HCT116 (cell line): Measurements from ENCODE around the gene PPP2R2D. TPM values are rescaled to one million over a fixed set of nuclear protein-coding genes. Genes with fewer than 3 reads are reported as not detected.

Experiments used
- ATAC-seq: fragments of 200-7000 bp; cut with Tn5 transposase; 2 replicates; pipeline ENCODE4 v1.9.1; 2020; ENCODE audit warnings: mild to moderate bottlenecking, moderate library complexity
- BruUV-seq: library from RNA; stranded (reverse); fragments of 400-500 nt; replicated peaks from 2 replicates; lab custom pipeline; 2021; lab: Mats Ljungman, UMichigan
- CTCF ChIA-PET: fragments of 300-600 bp; sonication (Branson Sonifier 250); formaldehyde crosslinking; loops from one replicate; lab custom pipeline; 2021; ENCODE audit warnings: antibody characterized with exemption; lab: Charles Lee
- POLR2A ChIA-PET: fragments of 300-600, 350-600 bp; sonication (Branson Sonifier 250); formaldehyde crosslinking; loops from one replicate; lab custom pipeline; 2021; ENCODE audit warnings: antibody characterized with exemption; lab: Charles Lee
- RAD21 ChIA-PET, 2 experiments: fragments of 300-600 bp; sonication (Branson Sonifier 250); formaldehyde crosslinking; loops; one replicate each; lab custom pipeline; 2023; ENCODE audit warnings: low total read pairs in 2 of 2; ENCODE audit not compliant: uncharacterized antibody in 2 of 2, unreplicated experiment in 2 of 2, low non-redundant PET in 1 of 2; lab: Charles Lee
- DNase-seq: peaks from one replicate; pipeline ENCODE4 v3.0.0-alpha.2; 2010; ENCODE audit warnings: low read depth, low spot score
- H2AFZ ChIP-seq: fragments of 200-600 bp; shearing (Covaris generic), sonication (generic); 2 replicates; pipeline ENCODE4 v1.6.1; 2017; ENCODE audit warnings: low read depth, mixed run types, mixed read lengths, antibody characterized with exemption, low read length; ENCODE audit not compliant: poor library complexity, severe bottlenecking
- H3K27ac ChIP-seq: 2 replicates; pipeline ENCODE4 v1.5.1; 2012; ENCODE audit warnings: low read depth, low read length
- H3K27me3 ChIP-seq: fragments of 200-600 bp; sonication (generic); 2 replicates; pipeline ENCODE4 v1.6.1; 2016; ENCODE audit warnings: mixed run types, low read length, mixed read lengths; ENCODE audit not compliant: insufficient read depth
- H3K36me3 ChIP-seq, 2 experiments: fragments of 200-500 bp in 1 of 2; fragments of 200-600 bp in 1 of 2; sonication (Bioruptor generic) in 1 of 2; sonication (generic) in 1 of 2; 2 replicates each; pipeline versions ENCODE4 v1.5.1 to v1.6.1; 2014 to 2016; ENCODE audit warnings: low read length in 2 of 2, inconsistent platforms in 1 of 2, mixed read lengths in 1 of 2, mixed run types in 1 of 2; ENCODE audit not compliant: insufficient read depth in 2 of 2, control insufficient read depth in 1 of 2
- H3K4me1 ChIP-seq, 2 experiments: fragments of 200-600 bp in 1 of 2; sonication (generic) in 1 of 2; 2 replicates each; pipeline versions ENCODE4 v1.5.1 to v1.6.1; 2012 to 2017; ENCODE audit warnings: low read length in 2 of 2, inconsistent platforms in 1 of 2, mild to moderate bottlenecking in 1 of 2, mixed read lengths in 1 of 2, mixed run types in 1 of 2, moderate library complexity in 1 of 2; ENCODE audit not compliant: insufficient read depth in 2 of 2, control insufficient read depth in 1 of 2
- H3K4me2 ChIP-seq: fragments of 200-600 bp; sonication (generic); 2 replicates; pipeline ENCODE4 v1.6.1; 2017; ENCODE audit warnings: mixed run types, low read length, mixed read lengths
- H3K4me3 ChIP-seq, 2 experiments: fragments of 200-600 bp in 1 of 2; sonication (generic) in 1 of 2; replicated peaks in 1 of 2; 2 replicates each; pipeline ENCODE4 v1.5.1; 2011 to 2016; ENCODE audit warnings: low read length in 2 of 2, control low read depth in 1 of 2, low read depth in 1 of 2, mild to moderate bottlenecking in 1 of 2, mixed read lengths in 1 of 2, mixed run types in 1 of 2
- H3K79me2 ChIP-seq: fragments of 200-600 bp; sonication (generic); 2 replicates; pipeline ENCODE4 v1.6.1; 2017; ENCODE audit warnings: mild to moderate bottlenecking, mixed run types, low read length, moderate library complexity, mixed read lengths; ENCODE audit not compliant: insufficient read depth
- H3K9ac ChIP-seq: fragments of 200-600 bp; sonication (generic); 2 replicates; pipeline ENCODE4 v1.6.1; 2016; ENCODE audit warnings: low read length, mixed read lengths
- H3K9me2 ChIP-seq: fragments of 200-600 bp; sonication (generic), shearing (Covaris generic); 2 replicates; pipeline ENCODE4 v1.6.1; 2017; ENCODE audit warnings: mixed run types, mild to moderate bottlenecking, moderate library complexity; ENCODE audit not compliant: insufficient read depth
- H3K9me3 ChIP-seq, 2 experiments: fragments of 200-500 bp in 1 of 2; fragments of 200-600 bp in 1 of 2; sonication (Bioruptor generic) in 1 of 2; sonication (generic) in 1 of 2; 2 replicates each; pipeline ENCODE4 v1.6.1; 2014 to 2017; ENCODE audit warnings: low read length in 2 of 2, mixed read lengths in 2 of 2, inconsistent platforms in 1 of 2, low read depth in 1 of 2, mild to moderate bottlenecking in 1 of 2, mixed run types in 1 of 2, moderate library complexity in 1 of 2; ENCODE audit not compliant: control insufficient read depth in 1 of 2, insufficient read depth in 1 of 2
- H4K20me1 ChIP-seq: fragments of 200-600 bp; sonication (generic), shearing (Covaris generic); 2 replicates; pipeline ENCODE4 v1.6.1; 2017; ENCODE audit warnings: mixed run types, mild to moderate bottlenecking, moderate library complexity; ENCODE audit not compliant: insufficient read depth
- CBX3 ChIP-seq: IDR thresholded peaks from 2 replicates; pipeline ENCODE4 v1.6.1; 2012; ENCODE audit warnings: low read depth
- CEBPB ChIP-seq: IDR thresholded peaks from 2 replicates; pipeline ENCODE4 v1.6.1; 2012; ENCODE audit warnings: low read depth
- EGR1 ChIP-seq: IDR thresholded peaks from 2 replicates; pipeline ENCODE4 v1.6.1; 2012; ENCODE audit warnings: low read depth
- ELF1 ChIP-seq: IDR thresholded peaks from 2 replicates; pipeline ENCODE4 v1.6.1; 2012; ENCODE audit warnings: low read depth, borderline replicate concordance
- EZH2 ChIP-seq: fragments of 200-600 bp; sonication (generic); IDR thresholded peaks from 2 replicates; pipeline ENCODE4 v1.6.1; 2017; ENCODE audit warnings: antibody characterized with exemption, mixed run types
- EZH2phosphoT487 ChIP-seq: fragments of 200-600 bp; IDR thresholded peaks from 2 replicates; pipeline ENCODE4 v1.6.1; 2018; ENCODE audit warnings: antibody characterized with exemption, borderline replicate concordance
- FOSL1 ChIP-seq: IDR thresholded peaks from 2 replicates; pipeline ENCODE4 v1.6.1; 2012; ENCODE audit warnings: low read depth
- JUND ChIP-seq: IDR thresholded peaks from 2 replicates; pipeline ENCODE4 v1.6.1; 2012
- MAX ChIP-seq: IDR thresholded peaks from 2 replicates; pipeline ENCODE4 v1.6.1; 2012
- POLR2A ChIP-seq: IDR thresholded peaks from 2 replicates; pipeline ENCODE4 v1.7.0; 2011; ENCODE audit warnings: borderline replicate concordance; ENCODE audit not compliant: insufficient read depth, insufficient read length; ENCODE audit errors: extremely low read depth
- POLR2AphosphoS5 ChIP-seq: IDR thresholded peaks from 2 replicates; pipeline ENCODE4 v1.6.1; 2011; ENCODE audit warnings: mild to moderate bottlenecking, low read depth, low read length, moderate library complexity
- RAD21 ChIP-seq: IDR thresholded peaks from 2 replicates; pipeline ENCODE4 v1.6.1; 2012; ENCODE audit warnings: low read depth, mild to moderate bottlenecking
- REST ChIP-seq: IDR thresholded peaks from 2 replicates; pipeline ENCODE4 v1.6.1; 2012; ENCODE audit warnings: low read depth
- SIN3A ChIP-seq: IDR thresholded peaks from 2 replicates; pipeline ENCODE4 v1.6.1; 2012; ENCODE audit warnings: low read depth
- YY1 ChIP-seq: IDR thresholded peaks from 2 replicates; pipeline ENCODE4 v1.6.1; 2011; ENCODE audit warnings: low read length, low read depth, moderate library complexity, mild to moderate bottlenecking; ENCODE audit not compliant: insufficient replicate concordance; ENCODE audit errors: extremely low read depth
- ZFX ChIP-seq: fragments of 450-650 bp; IDR thresholded peaks from 2 replicates; pipeline ENCODE4 v1.6.1; 2017
- intact Hi-C: fragments of 100-400 bp; cut with micrococcal nuclease; formaldehyde crosslinking; loops from 2 replicates; pipeline ENCODE4 v1.10.0; 2022
- total RNA-seq: library from RNA; stranded (reverse); gene quantifications from one replicate; pipeline ENCODE4 v1.2.1, GENCODE V29; 2021; ENCODE audit not compliant: unreplicated experiment

The PPP2R2D gene
- total RNA-seq, 1 experiment from 2014 or later: 18.1 TPM

GRCh38 chr10:131908151-131908550 lies 7.3 kb downstream of the PPP2R2D start (continued):
- TF ChIP-seq ZFX (no peak), EZH2phosphoT487 (no peak), YY1 (no peak), FOSL1 (no peak), POLR2AphosphoS5 (no peak), JUND (no peak), CEBPB (no peak), ELF1 (no peak), POLR2A (no peak)

GRCh38 chr10:131909014-131909808 lies 8.4 kb downstream of the PPP2R2D start:
- Histone ChIP-seq H3K4me1 (peaks cover 0 to 19% of the 10 kb centered on the region in 2 experiments; a peak in 2 of 4 replicates), H3K9me3 (no peaks in the 10 kb centered on the region), H3K9me2 (no peaks in the 10 kb centered on the region), H3K4me3 (no peak overlapping the region), H3K36me3 (0 out of 4 replicates have a peak, but pooled peaks cover 0 to 4% of the 10 kb centered on the region in 2 experiments), H2AFZ (no peak overlapping the region), H3K4me2 (no peak overlapping the region), H3K79me2 (peaks cover 96% of the 10 kb centered on the region), H3K9ac (no peak overlapping the region), H3K27me3 (no peaks in the 10 kb centered on the region), H4K20me1 (no peaks in the 10 kb centered on the region), H3K27ac (no peak overlapping the region)
- BruUV-seq: no TSS peak
- ChIA-PET POLR2A (no interaction called here), RAD21 (no interaction called here), CTCF (no interaction called here)
- no peak for ATAC-seq
- no peak for DNase-seq
- TF ChIP-seq EZH2: no peak
- TF ChIP-seq YY1: no peak
- TF ChIP-seq JUND: no peak
- no peak for TF ChIP-seq REST
- TF ChIP-seq CBX3: no peak
- TF ChIP-seq EGR1: no peak
- no peak for TF ChIP-seq MAX
- no peak for TF ChIP-seq ELF1
- TF ChIP-seq RAD21: no peak
- no peak for TF ChIP-seq SIN3A
- TF ChIP-seq POLR2A: no peak
- no peak for TF ChIP-seq POLR2AphosphoS5
- intact Hi-C loops: no loop called here
